SK-N-SH (cell line): Measurements from ENCODE around the gene MAP7. TPM values are rescaled to one million over a fixed set of nuclear protein-coding genes. Genes with fewer than 3 reads are reported as not detected.
"Not testable (repeated sequence)": the region's sequence is repeated elsewhere in the genome, so short reads cannot be mapped to it uniquely, and the experiment has no call there.

Experiments used
- CTCF ChIA-PET: fragments of 300-600, 350-600 bp; formaldehyde crosslinking; extraction: SDS; loops from one replicate; lab custom pipeline; 2021; lab: Yijun Ruan, JAX
- POLR2A ChIA-PET: fragments of 350-600 bp; sonication (Branson Sonifier 250); formaldehyde crosslinking; extraction: SDS; loops from one replicate; lab custom pipeline; 2020; ENCODE audit warnings: antibody characterized with exemption, inconsistent platforms; lab: Yijun Ruan, JAX
- DNase-seq: peaks from one replicate; pipeline ENCODE4 v3.0.0; 2012
- H2AFZ ChIP-seq: fragments of 200-600 bp; sonication (generic); 2 replicates; pipeline ENCODE4 v1.8.1; 2016; ENCODE audit warnings: antibody characterized with exemption, mild to moderate bottlenecking, low read depth
- H3F3A ChIP-seq: fragments of 200-600 bp; sonication (generic); replicated peaks from 2 replicates; pipeline ENCODE3; 2016; ENCODE audit warnings: antibody characterized with exemption, mild to moderate bottlenecking; ENCODE audit not compliant: insufficient read depth
- H3K27ac ChIP-seq, 2 experiments: fragments of 200-500 bp in 1 of 2; fragments of 200-600 bp in 1 of 2; sonication (Bioruptor generic) in 1 of 2; sonication (generic), shearing (Covaris generic) in 1 of 2; 2 replicates each; pipeline versions ENCODE4 v1.5.1 to v1.6.1; 2014 to 2016; ENCODE audit warnings: low read depth in 2 of 2, inconsistent platforms in 1 of 2, low read length in 1 of 2, mild to moderate bottlenecking in 1 of 2, mixed read lengths in 1 of 2
- H3K27me3 ChIP-seq: fragments of 200-600 bp; sonication (generic), shearing (Covaris generic); 2 replicates; pipeline ENCODE4 v1.6.1; 2016; ENCODE audit warnings: mixed run types; ENCODE audit not compliant: insufficient read depth
- H3K36me3 ChIP-seq, 2 experiments: fragments of 200-500 bp in 1 of 2; fragments of 200-600 bp in 1 of 2; sonication (Bioruptor generic) in 1 of 2; sonication (generic) in 1 of 2; replicated peaks in 1 of 2; 2 replicates each; pipeline versions ENCODE3 to v1.5.1; 2014 to 2016; ENCODE audit warnings: low read length in 1 of 2, mild to moderate bottlenecking in 1 of 2; ENCODE audit not compliant: insufficient read depth in 2 of 2, control insufficient read depth in 1 of 2
- H3K4me1 ChIP-seq, 2 experiments: fragments of 200-500 bp in 1 of 2; fragments of 200-600 bp in 1 of 2; sonication (Bioruptor generic) in 1 of 2; sonication (generic), shearing (Covaris generic) in 1 of 2; 2 replicates each; pipeline versions ENCODE4 v1.5.1 to v1.6.1; 2014 to 2016; ENCODE audit warnings: low read depth in 1 of 2, low read length in 1 of 2, mixed run types in 1 of 2; ENCODE audit not compliant: insufficient read depth in 2 of 2, control insufficient read depth in 1 of 2
- H3K4me2 ChIP-seq: fragments of 200-600 bp; sonication (generic), shearing (Covaris generic); 2 replicates; pipeline ENCODE4 v1.6.1; 2017; ENCODE audit warnings: mixed run types
- H3K4me3 ChIP-seq, 2 experiments: fragments of 200-500 bp in 1 of 2; fragments of 200-600 bp in 1 of 2; sonication (Bioruptor generic) in 1 of 2; sonication (generic), shearing (Covaris generic) in 1 of 2; 2 replicates each; pipeline versions ENCODE4 v1.5.1 to v1.8.1; 2014 to 2016; ENCODE audit warnings: low read depth in 2 of 2, inconsistent platforms in 1 of 2, low read length in 1 of 2, mild to moderate bottlenecking in 1 of 2, mixed read lengths in 1 of 2, moderate library complexity in 1 of 2
- H3K79me2 ChIP-seq: fragments of 200-600 bp; sonication (generic); 2 replicates; pipeline ENCODE4 v1.8.1; 2017; ENCODE audit warnings: mild to moderate bottlenecking; ENCODE audit not compliant: insufficient read depth
- H3K9ac ChIP-seq: fragments of 200-600 bp; sonication (generic); 2 replicates; pipeline ENCODE4 v1.6.1; 2017; ENCODE audit warnings: mixed run types
- H3K9me2 ChIP-seq: fragments of 200-600 bp; sonication (generic); 2 replicates; pipeline ENCODE4 v1.6.1; 2017; ENCODE audit warnings: mixed run types
- H3K9me3 ChIP-seq: fragments of 200-600 bp; sonication (generic); 2 replicates; pipeline ENCODE4 v1.6.1; 2017; ENCODE audit warnings: mixed run types, mild to moderate bottlenecking, moderate library complexity
- H4K20me1 ChIP-seq: fragments of 200-600 bp; sonication (generic); 2 replicates; pipeline ENCODE4 v1.6.1; 2017; ENCODE audit warnings: mild to moderate bottlenecking, mixed run types; ENCODE audit not compliant: insufficient read depth
- ELF1 ChIP-seq: IDR thresholded peaks from 2 replicates; pipeline ENCODE4 v1.4.0; 2012
- FOXJ3 ChIP-seq: sonication (generic); formaldehyde crosslinking; IDR thresholded peaks from 2 replicates; pipeline ENCODE4 v1.5.1; 2020; ENCODE audit warnings: mild to moderate bottlenecking, missing genetic modification reagents
- GABPA ChIP-seq: IDR thresholded peaks from 2 replicates; pipeline ENCODE4 v1.4.0; 2012; ENCODE audit warnings: low read depth, mild to moderate bottlenecking
- MEF2A ChIP-seq: IDR thresholded peaks from 2 replicates; pipeline ENCODE4 v1.4.0; 2012; ENCODE audit warnings: low read depth, borderline replicate concordance
- RFX5 ChIP-seq: IDR thresholded peaks from 2 replicates; pipeline ENCODE4 v1.6.1; 2012; ENCODE audit warnings: mild to moderate bottlenecking, improper control_type of control experiment, low read length
- RXRA ChIP-seq: IDR thresholded peaks from 2 replicates; pipeline ENCODE4 v1.4.0; 2012; ENCODE audit warnings: low read depth, mild to moderate bottlenecking, borderline replicate concordance
- SIN3A ChIP-seq: IDR thresholded peaks from 2 replicates; pipeline ENCODE4 v1.6.1; 2012; ENCODE audit warnings: low read depth, mild to moderate bottlenecking, low read length, moderate library complexity, borderline replicate concordance
- TAF1 ChIP-seq: IDR thresholded peaks from 2 replicates; pipeline ENCODE4 v1.6.1; 2012; ENCODE audit warnings: low read depth, mild to moderate bottlenecking, low read length, moderate library complexity, borderline replicate concordance
- WGBS: methylation state at CpG from one replicate; pipeline ENCODE4 v1.1.6; 2017; ENCODE audit warnings: low lambda C conversion rate; 5-methylcytosine and 5-hydroxymethylcytosine counted together
- polyA plus RNA-seq, 3 experiments: library from polyadenylated mRNA; depleted of rRNA; stranded (reverse); fragments of >200 nt; gene quantifications; 2 replicates each; pipeline ENCODE4 v1.2.3, GENCODE V29; 2012
- TF ChIP-seq, protein P1 (sequence below): IDR thresholded peaks from 2 replicates; pipeline ENCODE4; 2012
- TF ChIP-seq, protein P2 (sequence below): fragments of 150-350 bp; IDR thresholded peaks from 2 replicates; pipeline ENCODE4 v1.6.1; 2016; ENCODE audit warnings: mild to moderate bottlenecking, low read depth, low read length
- TF ChIP-seq, protein P3 (sequence below): IDR thresholded peaks from 2 replicates; pipeline ENCODE4 v1.6.1; 2012; ENCODE audit warnings: mild to moderate bottlenecking, low read depth, low read length, moderate library complexity

The MAP7 gene
- polyA plus RNA-seq, 1 of the 3 experiments (the other 2 are of a cell fraction) = 0.76 TPM

DNA sequence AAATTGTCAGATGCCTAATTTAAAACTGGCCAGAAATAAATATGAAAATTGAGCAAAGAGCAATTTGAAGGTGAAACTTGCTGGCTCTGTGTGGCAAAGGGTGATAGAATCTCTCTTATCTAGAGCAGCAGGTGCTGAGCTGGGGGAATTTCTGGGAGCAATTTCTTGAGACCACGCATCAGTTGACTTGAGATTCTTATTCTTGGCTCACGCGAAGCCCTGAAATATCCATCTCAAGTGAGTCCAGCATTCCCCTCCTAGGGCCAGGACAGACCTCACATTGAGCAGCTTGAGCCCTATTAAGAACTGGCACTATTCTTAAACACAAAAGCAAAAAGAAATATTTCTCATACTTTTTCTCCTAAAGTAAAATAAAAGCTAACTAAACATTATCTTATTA is 66.3 kb downstream of the MAP7 start (continued):
- TF ChIP-seq, protein P1, sequence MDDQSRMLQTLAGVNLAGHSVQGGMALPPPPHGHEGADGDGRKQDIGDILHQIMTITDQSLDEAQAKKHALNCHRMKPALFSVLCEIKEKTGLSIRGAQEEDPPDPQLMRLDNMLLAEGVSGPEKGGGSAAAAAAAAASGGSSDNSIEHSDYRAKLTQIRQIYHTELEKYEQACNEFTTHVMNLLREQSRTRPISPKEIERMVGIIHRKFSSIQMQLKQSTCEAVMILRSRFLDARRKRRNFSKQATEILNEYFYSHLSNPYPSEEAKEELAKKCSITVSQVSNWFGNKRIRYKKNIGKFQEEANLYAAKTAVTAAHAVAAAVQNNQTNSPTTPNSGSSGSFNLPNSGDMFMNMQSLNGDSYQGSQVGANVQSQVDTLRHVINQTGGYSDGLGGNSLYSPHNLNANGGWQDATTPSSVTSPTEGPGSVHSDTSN = no peak
- no peak for TF ChIP-seq MEF2A
- TF ChIP-seq TAF1 = no peak
- TF ChIP-seq, protein P2, sequence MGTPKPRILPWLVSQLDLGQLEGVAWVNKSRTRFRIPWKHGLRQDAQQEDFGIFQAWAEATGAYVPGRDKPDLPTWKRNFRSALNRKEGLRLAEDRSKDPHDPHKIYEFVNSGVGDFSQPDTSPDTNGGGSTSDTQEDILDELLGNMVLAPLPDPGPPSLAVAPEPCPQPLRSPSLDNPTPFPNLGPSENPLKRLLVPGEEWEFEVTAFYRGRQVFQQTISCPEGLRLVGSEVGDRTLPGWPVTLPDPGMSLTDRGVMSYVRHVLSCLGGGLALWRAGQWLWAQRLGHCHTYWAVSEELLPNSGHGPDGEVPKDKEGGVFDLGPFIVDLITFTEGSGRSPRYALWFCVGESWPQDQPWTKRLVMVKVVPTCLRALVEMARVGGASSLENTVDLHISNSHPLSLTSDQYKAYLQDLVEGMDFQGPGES = no peak
- TF ChIP-seq RFX5 = no peak
- no peak for TF ChIP-seq ELF1
- no peak for TF ChIP-seq SIN3A

DNA sequence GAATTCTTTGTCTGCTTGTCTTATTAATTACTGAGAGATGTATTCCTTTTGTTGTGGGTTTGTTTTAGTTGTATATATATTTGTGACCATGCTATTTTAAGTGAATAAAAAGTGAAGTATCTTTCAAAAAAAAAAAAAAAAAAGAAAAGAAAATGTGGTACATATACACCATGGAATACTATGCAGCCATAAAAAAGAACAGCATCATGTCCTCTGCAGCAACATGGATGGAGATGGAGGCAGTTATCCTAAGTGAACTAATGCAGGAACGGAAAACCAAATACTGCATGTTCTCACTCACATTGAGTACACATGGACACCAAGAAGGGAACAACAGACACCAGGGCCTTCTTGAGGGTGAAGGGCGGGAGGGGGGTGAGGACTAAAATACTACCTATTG is 67.2 kb downstream of the MAP7 start:
- H2AFZ ChIP-seq, H4K20me1 ChIP-seq, H3K27ac ChIP-seq, H3K9me2 ChIP-seq, DNase-seq, H3K36me3 ChIP-seq, H3F3A ChIP-seq, H3K4me3 ChIP-seq, H3K27me3 ChIP-seq, POLR2A ChIA-PET, CTCF ChIA-PET, H3K4me2 ChIP-seq, H3K79me2 ChIP-seq, H3K4me1 ChIP-seq, H3K9me3 ChIP-seq, H3K9ac ChIP-seq: not testable (repeated sequence)
- WGBS = 66% methylated on average over 2 of the region's 2 CpGs

DNA sequence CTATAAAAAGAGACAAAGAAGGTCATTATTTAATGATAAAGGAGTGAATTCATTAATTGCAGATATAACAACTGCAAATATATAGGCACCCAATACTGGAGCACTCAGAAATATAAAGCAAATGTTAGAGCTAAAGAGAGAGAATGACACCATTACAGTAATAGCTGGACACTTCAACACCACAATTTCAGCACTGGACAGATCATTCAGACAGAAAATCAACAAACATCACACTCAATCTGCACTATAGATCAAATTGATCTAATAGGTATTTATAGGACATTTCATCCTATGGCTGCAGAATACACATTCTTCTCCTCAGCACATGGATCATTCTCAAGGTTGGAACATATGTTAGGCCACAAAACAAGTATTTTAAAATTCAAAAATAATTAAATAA is 72.7 kb downstream of the MAP7 start:
- Histone ChIP-seq H3K4me3 (no peak overlapping the region), H2AFZ (no peak overlapping the region), H3F3A (no peaks in the 10 kb centered on the region), H3K27me3 (no peaks in the 10 kb centered on the region), H3K9me3 (no peaks in the 10 kb centered on the region), H3K36me3 (no peaks in the 10 kb centered on the region), H3K4me1 (peaks cover 0 to 6% of the 10 kb centered on the region in 2 experiments; a peak in 1 of 4 replicates), H3K27ac (no peak overlapping the region), H3K4me2 (no peak overlapping the region), H3K9ac (no peak overlapping the region), H3K79me2 (no peaks in the 10 kb centered on the region), H3K9me2 (no peaks in the 10 kb centered on the region), H4K20me1 (no peaks in the 10 kb centered on the region)
- ChIA-PET CTCF (no interaction called here), POLR2A (no interaction called here)
- TF ChIP-seq RXRA = no peak
- TF ChIP-seq, protein P3, sequence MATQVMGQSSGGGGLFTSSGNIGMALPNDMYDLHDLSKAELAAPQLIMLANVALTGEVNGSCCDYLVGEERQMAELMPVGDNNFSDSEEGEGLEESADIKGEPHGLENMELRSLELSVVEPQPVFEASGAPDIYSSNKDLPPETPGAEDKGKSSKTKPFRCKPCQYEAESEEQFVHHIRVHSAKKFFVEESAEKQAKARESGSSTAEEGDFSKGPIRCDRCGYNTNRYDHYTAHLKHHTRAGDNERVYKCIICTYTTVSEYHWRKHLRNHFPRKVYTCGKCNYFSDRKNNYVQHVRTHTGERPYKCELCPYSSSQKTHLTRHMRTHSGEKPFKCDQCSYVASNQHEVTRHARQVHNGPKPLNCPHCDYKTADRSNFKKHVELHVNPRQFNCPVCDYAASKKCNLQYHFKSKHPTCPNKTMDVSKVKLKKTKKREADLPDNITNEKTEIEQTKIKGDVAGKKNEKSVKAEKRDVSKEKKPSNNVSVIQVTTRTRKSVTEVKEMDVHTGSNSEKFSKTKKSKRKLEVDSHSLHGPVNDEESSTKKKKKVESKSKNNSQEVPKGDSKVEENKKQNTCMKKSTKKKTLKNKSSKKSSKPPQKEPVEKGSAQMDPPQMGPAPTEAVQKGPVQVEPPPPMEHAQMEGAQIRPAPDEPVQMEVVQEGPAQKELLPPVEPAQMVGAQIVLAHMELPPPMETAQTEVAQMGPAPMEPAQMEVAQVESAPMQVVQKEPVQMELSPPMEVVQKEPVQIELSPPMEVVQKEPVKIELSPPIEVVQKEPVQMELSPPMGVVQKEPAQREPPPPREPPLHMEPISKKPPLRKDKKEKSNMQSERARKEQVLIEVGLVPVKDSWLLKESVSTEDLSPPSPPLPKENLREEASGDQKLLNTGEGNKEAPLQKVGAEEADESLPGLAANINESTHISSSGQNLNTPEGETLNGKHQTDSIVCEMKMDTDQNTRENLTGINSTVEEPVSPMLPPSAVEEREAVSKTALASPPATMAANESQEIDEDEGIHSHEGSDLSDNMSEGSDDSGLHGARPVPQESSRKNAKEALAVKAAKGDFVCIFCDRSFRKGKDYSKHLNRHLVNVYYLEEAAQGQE = peak; percentile 71; the same call in 1 of the 2 replicates
- no peak for TF ChIP-seq FOXJ3 (CRISPR knock-in tag)
- TF ChIP-seq GABPA = no peak
- DNase-seq = no peak
